Keratinocyte (primary cell): Measurements from ENCODE around the gene MAN1C1. TPM values are rescaled to one million over a fixed set of nuclear protein-coding genes. Genes with fewer than 3 reads are reported as not detected.

ENCODE experiments used
- DNase-seq: peaks from one replicate; pipeline ENCODE4 v3.0.0-alpha.2; 2011; ENCODE audit warnings: low read depth, missing footprints, low spot score
- FAIRE-seq: peaks from 2 replicates; lab custom pipeline; 2011; peaks lifted over from hg19 to GRCh38; lab: Jason Lieb, UNC
- H2AFZ ChIP-seq: 2 replicates; pipeline ENCODE4 v1.6.0; 2012; ENCODE audit warnings: low read length, control low read depth, inconsistent platforms; ENCODE audit not compliant: control insufficient read depth
- H3K27ac ChIP-seq: 2 replicates; pipeline ENCODE4 v1.5.1; 2011; ENCODE audit warnings: low read length; ENCODE audit not compliant: control insufficient read depth, insufficient read depth
- H3K27me3 ChIP-seq: 3 replicates; pipeline ENCODE4 v1.6.0; 2011; ENCODE audit warnings: low read length; ENCODE audit not compliant: control insufficient read depth, insufficient read depth; ENCODE audit errors: extremely low read depth
- H3K36me3 ChIP-seq, 2 experiments: 2 replicates in 1 of 2; 3 replicates in 1 of 2; pipeline ENCODE4 v1.5.1; 2011; ENCODE audit warnings: low read length in 2 of 2, mild to moderate bottlenecking in 1 of 2; ENCODE audit not compliant: control insufficient read depth in 2 of 2, insufficient read depth in 2 of 2; ENCODE audit errors: extremely low read depth in 1 of 2
- H3K4me1 ChIP-seq: 3 replicates; pipeline ENCODE4 v1.5.1; 2011; ENCODE audit warnings: low read length; ENCODE audit not compliant: control insufficient read depth, insufficient read depth; ENCODE audit errors: extremely low read depth
- H3K4me2 ChIP-seq: 3 replicates; pipeline ENCODE4 v1.6.0; 2011; ENCODE audit warnings: low read depth, low read length; ENCODE audit not compliant: control insufficient read depth, insufficient read depth; ENCODE audit errors: extremely low read depth
- H3K4me3 ChIP-seq, 3 experiments: fragments of 200-600 bp in 1 of 3; sonication (generic) in 1 of 3; 2 replicates in 2 of 3; 3 replicates in 1 of 3; pipeline ENCODE4 v1.5.1; 2011 to 2016; ENCODE audit warnings: low read length in 3 of 3, mild to moderate bottlenecking in 3 of 3, control low read depth in 2 of 3, inconsistent platforms in 1 of 3, low read depth in 1 of 3, mixed read lengths in 1 of 3, mixed run types in 1 of 3, moderate library complexity in 1 of 3; ENCODE audit not compliant: control insufficient read depth in 2 of 3, insufficient read depth in 2 of 3; ENCODE audit errors: extremely low read depth in 1 of 3
- H3K79me2 ChIP-seq: 2 replicates; pipeline ENCODE4 v1.6.0; 2012; ENCODE audit warnings: low read length; ENCODE audit not compliant: control insufficient read depth, insufficient read depth
- H3K9ac ChIP-seq: 3 replicates; pipeline ENCODE4 v1.6.0; 2011; ENCODE audit warnings: low read length; ENCODE audit not compliant: control insufficient read depth, insufficient read depth; ENCODE audit errors: extremely low read depth
- H3K9me1 ChIP-seq: 3 replicates; pipeline ENCODE4 v1.6.0; 2011; ENCODE audit warnings: low read length; ENCODE audit not compliant: control insufficient read depth, insufficient read depth; ENCODE audit errors: extremely low read depth
- H3K9me3 ChIP-seq: 2 replicates; pipeline ENCODE4 v1.5.1; 2012; ENCODE audit warnings: low read depth, low read length; ENCODE audit not compliant: control insufficient read depth
- H4K20me1 ChIP-seq: 3 replicates; pipeline ENCODE4 v1.6.0; 2011; ENCODE audit warnings: low read length; ENCODE audit not compliant: control insufficient read depth, insufficient read depth; ENCODE audit errors: extremely low read depth
- EZH2 ChIP-seq: IDR thresholded peaks from one replicate; pipeline ENCODE4 v1.6.1; 2012; ENCODE audit warnings: inconsistent platforms, mild to moderate bottlenecking, low read length, moderate library complexity
- dilution Hi-C: fragments of 300-500 bp; cut with MboI; formaldehyde crosslinking; loops from one replicate; pipeline ENCODE4 v1.7.0; 2020; ENCODE audit warnings: low sequenced_read_pairs; ENCODE audit not compliant: extremely low pct_ligation_motif_present
- polyA plus RNA-seq, 5 experiments: library from polyadenylated mRNA; depleted of rRNA in 3 of 5; stranded (reverse) in 3 of 5; stranded (forward) in 1 of 5; unstranded in 1 of 5; fragments of >200 nt; gene quantifications; 1 replicate in 1 of 5; 2 replicates in 3 of 5; 3 replicates in 1 of 5; pipeline versions ENCODE4 v1.2.1 to v1.2.3, GENCODE V29; 2011 to 2012; ENCODE audit warnings: missing spikeins in 2 of 5, low read depth in 1 of 5, low replicate concordance in 1 of 5
- TF ChIP-seq, protein P1 (sequence below), 3 experiments: IDR thresholded peaks in 1 of 3; conservative IDR thresholded peaks in 1 of 3; optimal IDR thresholded peaks in 1 of 3; 2 replicates in 2 of 3; 3 replicates in 1 of 3; pipeline versions ENCODE3 to v1.5.1; 2011; ENCODE audit warnings: low read length in 3 of 3, mild to moderate bottlenecking in 3 of 3, moderate library complexity in 2 of 3, control low read depth in 1 of 3, inconsistent platforms in 1 of 3; ENCODE audit not compliant: insufficient read depth in 2 of 3; ENCODE audit errors: extremely low read depth in 1 of 3

The MAN1C1 gene
- polyA plus RNA-seq, 1 donor (not counting 4 experiments of a cell fraction or from before 2014, with no cell fraction given) = 0.07 TPM

DNA sequence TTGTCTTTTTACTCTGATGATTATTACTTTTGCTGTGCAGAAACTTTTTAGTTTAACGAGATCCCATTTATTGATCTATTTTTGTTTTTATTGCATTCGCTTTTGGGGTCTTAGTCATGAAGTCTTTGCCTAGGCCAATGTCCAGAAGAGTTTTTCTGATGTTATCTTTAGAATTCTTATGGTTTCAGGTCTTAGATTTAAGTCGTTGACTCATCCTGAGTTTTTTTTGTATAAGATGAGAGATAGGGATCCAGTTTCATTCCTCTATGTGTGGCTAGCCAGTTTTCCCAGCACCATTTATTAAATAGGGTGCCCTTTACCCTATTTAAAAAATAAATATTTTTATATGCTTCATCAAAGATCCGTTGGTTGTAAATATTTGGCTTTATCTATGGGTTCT, 13.2 kb downstream of the MAN1C1 start:
- no peaks in the 10 kb centered on the region for H3K27me3 ChIP-seq

DNA sequence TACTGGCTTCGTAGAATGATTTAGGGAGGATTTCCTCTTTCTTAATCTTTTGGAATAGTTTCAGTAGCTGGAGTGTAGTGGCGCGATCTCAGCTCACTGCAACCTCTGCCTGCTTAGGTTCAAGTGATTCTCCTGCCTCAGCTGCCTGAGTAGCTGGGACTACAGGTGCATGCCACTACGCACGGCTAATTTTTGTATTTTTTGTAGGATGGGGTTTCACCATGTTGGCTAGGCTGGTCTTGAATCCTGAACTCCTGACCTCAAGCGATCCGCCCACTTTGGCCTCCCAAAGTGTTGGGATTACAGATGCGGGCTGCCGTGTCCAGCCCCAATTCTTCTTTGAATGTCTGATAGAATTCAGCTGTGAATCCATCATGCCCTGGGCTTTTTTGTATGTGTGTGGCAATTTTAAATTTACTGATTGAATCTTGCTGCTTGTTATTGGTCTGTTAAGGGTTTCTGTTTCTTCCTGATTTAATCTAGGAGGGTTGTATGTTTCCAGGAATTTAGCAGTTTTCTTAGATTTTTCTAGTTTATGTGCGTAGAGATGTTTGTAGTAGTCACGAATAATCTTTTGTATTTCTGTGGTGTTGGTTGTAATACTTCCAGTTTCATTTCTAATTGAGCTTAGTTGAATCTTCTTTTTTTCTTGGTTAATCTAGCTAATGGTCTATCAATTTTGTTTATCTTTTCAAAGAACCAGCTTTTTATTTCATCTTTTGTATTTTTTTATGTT, 15.3 kb downstream of the MAN1C1 start:
- no peak overlapping the region for H3K4me3 ChIP-seq
- FAIRE-seq (no peak), DNase-seq (no peak)
- H3K4me1 ChIP-seq = no peaks in the 10 kb centered on the region
- dilution Hi-C loops = no loop called here
- no peaks in the 10 kb centered on the region for H3K9me1 ChIP-seq
- H3K36me3 ChIP-seq = no peaks in the 10 kb centered on the region
- no peak overlapping the region for H3K4me2 ChIP-seq
- H3K9ac ChIP-seq = no peak overlapping the region
- TF ChIP-seq, protein P1, sequence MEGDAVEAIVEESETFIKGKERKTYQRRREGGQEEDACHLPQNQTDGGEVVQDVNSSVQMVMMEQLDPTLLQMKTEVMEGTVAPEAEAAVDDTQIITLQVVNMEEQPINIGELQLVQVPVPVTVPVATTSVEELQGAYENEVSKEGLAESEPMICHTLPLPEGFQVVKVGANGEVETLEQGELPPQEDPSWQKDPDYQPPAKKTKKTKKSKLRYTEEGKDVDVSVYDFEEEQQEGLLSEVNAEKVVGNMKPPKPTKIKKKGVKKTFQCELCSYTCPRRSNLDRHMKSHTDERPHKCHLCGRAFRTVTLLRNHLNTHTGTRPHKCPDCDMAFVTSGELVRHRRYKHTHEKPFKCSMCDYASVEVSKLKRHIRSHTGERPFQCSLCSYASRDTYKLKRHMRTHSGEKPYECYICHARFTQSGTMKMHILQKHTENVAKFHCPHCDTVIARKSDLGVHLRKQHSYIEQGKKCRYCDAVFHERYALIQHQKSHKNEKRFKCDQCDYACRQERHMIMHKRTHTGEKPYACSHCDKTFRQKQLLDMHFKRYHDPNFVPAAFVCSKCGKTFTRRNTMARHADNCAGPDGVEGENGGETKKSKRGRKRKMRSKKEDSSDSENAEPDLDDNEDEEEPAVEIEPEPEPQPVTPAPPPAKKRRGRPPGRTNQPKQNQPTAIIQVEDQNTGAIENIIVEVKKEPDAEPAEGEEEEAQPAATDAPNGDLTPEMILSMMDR (optimal IDR thresholded peaks at IDR 0.05 in 1 of 3, IDR thresholded peaks at IDR 0.05 in 1 of 3, conservative IDR thresholded peaks at IDR 0.05 in 1 of 3; ENCODE audit: extremely low read depth in 1 of 3, insufficient read depth in 2 of 3, low read length in 3 of 3) = no peak
- no peak for TF ChIP-seq EZH2
- H4K20me1 ChIP-seq = no peaks in the 10 kb centered on the region
- no peak overlapping the region for H2AFZ ChIP-seq
- H3K27ac ChIP-seq = no peak overlapping the region
- no peaks in the 10 kb centered on the region for H3K27me3 ChIP-seq
- H3K79me2 ChIP-seq = no peaks in the 10 kb centered on the region
- no peaks in the 10 kb centered on the region for H3K9me3 ChIP-seq

More for the DNA sequence above, 13.2 kb downstream of the MAN1C1 start:
- no peak for DNase-seq
- H3K27ac ChIP-seq = no peak overlapping the region
- H3K4me1 ChIP-seq = no peaks in the 10 kb centered on the region
- FAIRE-seq = no peak
- no peak overlapping the region for H3K9ac ChIP-seq
- no peaks in the 10 kb centered on the region for H3K9me1 ChIP-seq
- H3K79me2 ChIP-seq = no peaks in the 10 kb centered on the region
- H3K9me3 ChIP-seq = no peaks in the 10 kb centered on the region
- H2AFZ ChIP-seq = no peak overlapping the region
- H4K20me1 ChIP-seq = no peaks in the 10 kb centered on the region
- dilution Hi-C loops = no loop called here
- no peaks in the 10 kb centered on the region for H3K36me3 ChIP-seq
- TF ChIP-seq, protein P1 (optimal IDR thresholded peaks at IDR 0.05 in 1 of 3, IDR thresholded peaks at IDR 0.05 in 1 of 3, conservative IDR thresholded peaks at IDR 0.05 in 1 of 3; ENCODE audit: extremely low read depth in 1 of 3, insufficient read depth in 2 of 3, low read length in 3 of 3) = no peak
- TF ChIP-seq EZH2 = no peak
- no peak overlapping the region for H3K4me3 ChIP-seq
- no peak overlapping the region for H3K4me2 ChIP-seq
